SH-SY5Y (cell line): ENCODE data around the gene INPP4B.

Experiments used
- GATA2 ChIP-seq: IDR thresholded peaks from 2 replicates; pipeline ENCODE4 v1.6.1; 2011; ENCODE audit warnings: mild to moderate bottlenecking, low read depth, low read length
- GATA3 ChIP-seq: IDR thresholded peaks from 2 replicates; pipeline ENCODE4 v1.6.1; 2011; ENCODE audit warnings: low read depth, mild to moderate bottlenecking, low read length, moderate library complexity

- TF ChIP-seq GATA2 = no peak
- no peak for TF ChIP-seq GATA3
Measured at GRCh38 chr4:142473218-142473959, 372.7 kb downstream of the INPP4B start.
